Measurements from ENCODE around the gene SPSB3. TPM values are rescaled to one million over a fixed set of nuclear protein-coding genes. Genes with fewer than 3 reads are reported as not detected.

Gene SPSB3
- total RNA-seq, 4 donors from 2014 or later = 76.4 to 148 (median 102) TPM

DNA sequence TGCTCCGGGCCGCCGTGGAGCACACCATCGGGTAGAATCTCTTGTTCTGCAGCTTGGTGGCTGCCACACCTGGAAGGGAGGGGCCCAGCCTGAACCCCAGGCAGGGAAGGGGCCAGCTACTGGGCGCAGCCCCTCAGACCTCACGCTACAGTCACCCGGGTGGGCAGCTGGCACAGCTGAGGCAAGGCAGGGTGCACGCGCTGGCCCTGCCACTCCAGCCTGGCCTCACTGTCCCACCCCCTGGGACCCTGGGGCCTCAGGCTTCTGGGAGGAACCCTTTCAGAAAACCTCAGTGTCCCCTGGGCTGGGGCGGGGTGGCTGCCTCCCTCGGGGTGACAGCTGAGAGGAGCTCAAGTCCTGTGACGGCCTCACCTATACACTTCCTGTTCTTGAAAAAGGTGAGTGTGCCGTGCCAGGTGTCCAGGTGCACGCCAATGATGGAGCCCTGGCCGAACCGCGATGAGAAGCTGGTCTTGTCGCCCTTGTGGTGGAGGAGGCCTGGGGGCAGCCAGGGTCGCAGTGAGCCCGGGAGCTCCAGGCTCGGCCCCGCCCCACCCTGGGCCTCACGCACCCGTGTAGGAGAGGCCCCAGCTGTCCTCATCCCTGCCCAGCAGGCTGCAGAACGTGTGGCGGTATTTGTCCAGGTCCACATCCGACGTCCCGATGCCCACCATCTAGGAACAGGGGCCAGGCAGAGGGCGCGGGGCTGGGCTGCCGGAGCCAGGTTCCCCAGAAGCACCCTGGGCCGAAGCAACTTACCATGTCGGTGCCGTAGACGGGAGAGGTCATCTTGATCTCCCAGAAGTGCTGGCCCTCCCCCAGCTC is 4.8 kb downstream of the SPSB3 start:
- TF ChIP-seq CTCF (IDR thresholded peaks at IDR 0.05) (no peak), POLR2A (IDR thresholded peaks at IDR 0.05) (no peak)
- Histone ChIP-seq H3K36me3 (peaks cover 0 to 52% (median 0%) of the 10 kb centered on the region in 3 donors), H3K27ac (no peak overlapping the region), H3K4me1 (peaks cover 3 to 39% (median 13%) of the 10 kb centered on the region in 4 donors), H3K4me3 (no peak overlapping the region), H3K9me3 (no peaks in the 10 kb centered on the region), H3K27me3 (no peaks in the 10 kb centered on the region)
- no peak for DNase-seq

DNA sequence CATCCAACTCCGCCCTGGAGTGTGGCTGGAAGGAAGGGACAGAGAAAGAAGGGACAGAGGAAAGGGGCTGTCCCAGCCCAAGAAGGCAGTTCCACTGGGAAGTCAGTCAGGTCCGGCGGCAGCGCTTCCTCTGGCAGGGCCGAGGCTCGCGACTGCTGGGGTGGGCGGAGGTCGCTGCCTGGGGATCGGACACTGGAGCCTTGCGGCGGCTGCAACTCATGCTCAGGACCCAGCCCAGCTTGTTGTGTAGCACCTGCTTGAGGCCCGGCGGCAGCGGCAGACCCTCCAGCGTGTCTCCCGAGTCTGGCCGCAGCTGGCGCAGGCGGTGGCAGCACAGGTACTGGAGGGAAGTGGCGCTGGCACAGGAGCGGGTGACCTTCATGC is 5.4 kb downstream of the SPSB3 start:
- H3K36me3 ChIP-seq = peaks cover 0 to 52% (median 0%) of the 10 kb centered on the region in 3 donors

GRCh38 chr16:1776672-1776955 is 5.8 kb downstream of the SPSB3 start:
- peaks cover 3 to 38% (median 15%) of the 10 kb centered on the region in 4 donors for H3K4me1 ChIP-seq
- H3K4me3 ChIP-seq = no peak overlapping the region
- no peak for DNase-seq

More for the DNA sequence above, 5.4 kb downstream of the SPSB3 start:
- Histone ChIP-seq H3K27ac (no peak overlapping the region), H3K4me1 (peaks cover 3 to 39% (median 15%) of the 10 kb centered on the region in 4 donors), H3K4me3 (no peak overlapping the region), H3K27me3 (no peaks in the 10 kb centered on the region), H3K9me3 (no peaks in the 10 kb centered on the region)
- TF ChIP-seq CTCF (IDR thresholded peaks at IDR 0.05) (no peak), POLR2A (IDR thresholded peaks at IDR 0.05) (no peak)
- no peak for DNase-seq

DNA sequence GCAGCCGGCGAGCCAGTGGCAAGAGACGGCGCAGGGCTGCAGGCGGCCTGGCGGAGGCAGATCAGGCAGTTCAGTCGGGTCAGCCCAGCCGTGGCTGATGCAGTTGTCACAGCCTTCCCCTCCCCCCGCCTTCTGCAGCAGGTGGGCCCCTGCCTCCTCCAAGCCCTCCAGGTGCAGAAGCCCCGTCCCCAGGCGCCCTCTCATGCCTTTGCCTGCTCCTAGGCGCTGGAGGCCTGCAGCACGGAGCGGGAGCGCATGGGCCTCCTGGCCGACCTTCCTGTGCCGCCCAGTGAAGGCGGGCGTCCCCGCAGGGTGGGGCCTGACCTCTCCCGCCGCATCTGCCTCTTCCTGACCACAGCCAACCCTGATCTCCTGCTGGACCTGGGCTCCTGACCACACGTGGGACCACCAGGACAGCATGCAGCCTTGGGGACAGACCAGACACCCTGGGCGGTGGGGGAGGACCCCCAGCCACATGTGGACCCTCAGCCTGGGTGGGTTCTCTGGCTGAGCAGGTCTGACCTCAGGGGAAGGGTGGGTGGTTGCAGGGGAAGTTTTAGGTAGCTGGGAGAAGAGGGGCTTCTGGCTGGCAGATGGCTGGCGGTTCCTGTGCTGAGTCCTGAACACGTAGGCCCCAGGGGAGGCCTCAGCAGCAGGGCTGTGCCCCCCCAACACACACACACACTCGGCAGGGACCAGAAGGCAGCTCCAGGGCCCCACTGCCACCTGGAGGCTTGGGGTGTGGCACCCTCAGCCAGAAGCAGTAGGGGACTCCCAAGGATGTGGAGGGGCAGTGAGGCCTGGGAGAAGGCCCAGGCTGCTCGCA is 6.3 kb downstream of the SPSB3 start:
- TF ChIP-seq POLR2A (IDR thresholded peaks at IDR 0.05) = no peak
- Histone ChIP-seq H3K4me3 (no peak overlapping the region), H3K9me3 (no peaks in the 10 kb centered on the region), H3K36me3 (peaks cover 0 to 52% (median 0%) of the 10 kb centered on the region in 3 donors), H3K27ac (no peak overlapping the region), H3K27me3 (no peaks in the 10 kb centered on the region), H3K4me1 (peaks cover 0 to 33% (median 11%) of the 10 kb centered on the region in 4 donors)
- no peak for DNase-seq

More at GRCh38 chr16:1776672-1776955, 5.8 kb downstream of the SPSB3 start:
- H3K27ac ChIP-seq = no peak overlapping the region
- peaks cover 0 to 52% (median 0%) of the 10 kb centered on the region in 3 donors for H3K36me3 ChIP-seq
- H3K9me3 ChIP-seq = no peaks in the 10 kb centered on the region
- TF ChIP-seq CTCF (IDR thresholded peaks at IDR 0.05) = no peak
- no peak for TF ChIP-seq POLR2A (IDR thresholded peaks at IDR 0.05)
- H3K27me3 ChIP-seq = no peaks in the 10 kb centered on the region

DNA sequence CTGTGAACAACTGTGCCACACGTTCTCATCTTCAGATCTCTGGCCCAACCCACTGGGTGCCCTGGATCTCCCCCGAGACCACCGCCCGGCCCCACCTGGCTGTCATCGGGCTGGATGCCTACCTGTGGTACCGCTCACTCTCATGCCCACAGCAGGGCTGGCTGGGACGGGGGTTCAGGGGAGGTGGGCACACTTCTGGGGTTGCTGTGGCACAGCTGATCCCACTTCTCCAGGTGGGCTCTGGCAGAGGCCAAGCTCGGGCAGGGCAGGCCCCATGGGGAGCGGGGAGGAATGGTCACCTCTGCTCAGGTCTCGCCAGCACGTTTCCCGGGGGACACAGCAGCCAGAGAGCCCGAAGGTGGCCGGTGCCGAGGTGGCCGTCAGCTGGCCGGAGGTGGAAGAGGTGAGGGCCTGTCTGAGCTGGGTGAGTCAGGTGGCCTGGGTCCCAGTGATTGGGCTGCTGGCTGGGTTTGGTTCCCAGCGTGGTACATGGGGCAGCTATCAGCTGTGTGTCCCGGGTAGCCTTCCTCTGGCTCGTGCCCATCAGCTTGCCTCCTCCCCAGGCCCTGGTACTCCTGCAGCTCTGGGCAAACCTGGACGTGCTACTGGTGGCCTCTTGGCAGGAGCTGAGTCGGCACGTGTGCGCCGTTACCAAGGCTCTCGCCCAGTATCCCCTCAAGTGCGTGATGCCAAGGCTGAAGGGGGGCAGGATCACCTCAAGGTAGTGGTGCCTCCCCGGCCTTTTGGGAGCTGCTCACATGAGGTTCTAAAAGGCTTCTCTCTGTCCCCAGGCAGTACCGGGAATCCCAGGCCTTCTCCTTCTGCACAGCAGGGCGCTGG is 7.1 kb downstream of the SPSB3 start:
- Histone ChIP-seq H3K4me1 (peaks cover 0 to 29% (median 16%) of the 10 kb centered on the region in 4 donors), H3K27me3 (no peaks in the 10 kb centered on the region), H3K4me3 (no peak overlapping the region), H3K9me3 (no peaks in the 10 kb centered on the region), H3K27ac (no peak overlapping the region), H3K36me3 (peaks cover 0 to 52% (median 0%) of the 10 kb centered on the region in 3 donors)
- TF ChIP-seq POLR2A (IDR thresholded peaks at IDR 0.05) (no peak), CTCF (IDR thresholded peaks at IDR 0.05) (no peak)
- DNase-seq = no peak

All from Peyer's patch (tissue), 4 donors.